ENCODE data around the gene PACSIN2.

The PACSIN2 gene

GRCh38 chr22:42878561-42879305 is 136.2 kb downstream of the PACSIN2 start:
- no peak for DNase-seq

DNA sequence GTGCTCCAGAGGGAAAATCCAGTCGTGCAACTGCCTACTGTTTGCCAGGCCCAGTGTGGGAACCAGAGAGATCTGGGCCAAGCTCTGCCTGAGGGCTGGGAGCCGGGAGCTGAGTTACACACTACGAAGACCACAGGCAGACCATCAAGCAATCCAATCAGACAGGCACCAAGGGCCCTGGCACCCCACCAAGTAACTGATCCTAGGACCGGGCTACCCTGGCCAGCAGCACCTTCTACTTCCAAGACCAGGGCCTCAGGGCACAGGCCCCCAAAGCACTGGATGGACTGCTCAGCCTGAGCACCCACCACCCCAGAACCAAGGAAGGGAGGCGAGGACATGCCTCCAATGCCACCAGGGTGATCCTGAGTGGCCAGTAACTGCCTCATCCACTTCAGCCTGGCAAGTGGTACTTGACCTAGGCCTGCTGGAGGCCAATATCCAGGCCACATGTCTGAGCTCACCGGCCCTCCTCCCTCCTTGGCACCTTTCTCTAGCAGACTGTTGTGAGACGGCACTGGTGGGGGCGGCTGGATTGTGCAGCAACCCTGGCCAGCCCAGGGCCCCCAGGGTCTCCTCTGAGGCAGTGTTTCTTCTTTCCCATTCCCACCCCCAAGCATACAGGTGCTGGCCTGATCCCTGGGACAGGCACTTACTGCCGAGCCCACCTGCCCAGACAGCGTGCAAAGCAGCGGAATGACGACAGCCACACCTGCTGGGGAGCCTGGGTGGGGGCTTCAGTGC is 137.2 kb downstream of the PACSIN2 start:
- no peak for DNase-seq

DNA sequence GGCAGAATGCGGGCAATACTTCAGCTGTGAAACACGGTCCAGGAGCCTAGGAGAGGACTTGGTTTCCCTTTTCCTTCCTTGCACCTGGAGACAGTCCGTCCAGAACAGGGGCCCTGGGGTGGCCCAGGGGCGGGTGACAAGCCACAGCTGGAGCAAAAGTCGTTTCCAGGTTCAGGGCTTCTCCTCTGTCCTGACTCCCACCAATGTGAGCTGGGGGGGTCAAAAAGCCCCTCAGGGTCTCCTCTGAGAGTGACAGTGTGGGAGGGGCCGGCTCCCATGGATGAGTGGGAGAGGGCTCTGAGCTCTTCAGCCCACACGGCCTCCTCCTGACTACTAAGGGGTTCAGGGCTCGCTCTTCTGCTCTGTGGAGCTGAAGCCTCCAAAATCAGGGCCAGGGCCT is 137.8 kb downstream of the PACSIN2 start:
- no peak for DNase-seq

- DNase-seq = no peak
Measured at GRCh38 chr22:42876041-42876440, 138.9 kb downstream of the PACSIN2 start.

DNA sequence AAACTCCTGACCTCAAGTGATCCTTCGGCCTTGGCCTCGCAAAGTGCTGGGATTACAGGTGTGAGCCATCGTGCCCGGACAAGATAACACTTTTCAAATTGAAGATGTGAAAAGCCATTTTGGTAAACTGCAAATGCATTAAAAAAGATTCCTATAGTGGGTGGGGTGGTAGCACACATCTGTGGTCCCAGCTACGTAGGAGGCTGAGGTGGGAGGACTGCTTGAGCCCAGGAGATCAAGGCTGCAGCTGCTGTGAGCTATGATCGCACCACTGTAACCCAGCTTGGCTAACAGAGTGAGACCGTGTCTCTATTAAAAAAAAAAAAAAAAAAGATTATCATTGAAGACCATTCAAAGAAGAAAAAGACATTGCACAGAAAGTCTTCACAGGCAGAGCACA is 140.9 kb downstream of the PACSIN2 start:
- DNase-seq = no peak

GRCh38 chr22:42873356-42873755 is 141.6 kb downstream of the PACSIN2 start:
- no peak for DNase-seq

GRCh38 chr22:42872821-42873220 is 142.1 kb downstream of the PACSIN2 start:
- DNase-seq = no peak

DNA sequence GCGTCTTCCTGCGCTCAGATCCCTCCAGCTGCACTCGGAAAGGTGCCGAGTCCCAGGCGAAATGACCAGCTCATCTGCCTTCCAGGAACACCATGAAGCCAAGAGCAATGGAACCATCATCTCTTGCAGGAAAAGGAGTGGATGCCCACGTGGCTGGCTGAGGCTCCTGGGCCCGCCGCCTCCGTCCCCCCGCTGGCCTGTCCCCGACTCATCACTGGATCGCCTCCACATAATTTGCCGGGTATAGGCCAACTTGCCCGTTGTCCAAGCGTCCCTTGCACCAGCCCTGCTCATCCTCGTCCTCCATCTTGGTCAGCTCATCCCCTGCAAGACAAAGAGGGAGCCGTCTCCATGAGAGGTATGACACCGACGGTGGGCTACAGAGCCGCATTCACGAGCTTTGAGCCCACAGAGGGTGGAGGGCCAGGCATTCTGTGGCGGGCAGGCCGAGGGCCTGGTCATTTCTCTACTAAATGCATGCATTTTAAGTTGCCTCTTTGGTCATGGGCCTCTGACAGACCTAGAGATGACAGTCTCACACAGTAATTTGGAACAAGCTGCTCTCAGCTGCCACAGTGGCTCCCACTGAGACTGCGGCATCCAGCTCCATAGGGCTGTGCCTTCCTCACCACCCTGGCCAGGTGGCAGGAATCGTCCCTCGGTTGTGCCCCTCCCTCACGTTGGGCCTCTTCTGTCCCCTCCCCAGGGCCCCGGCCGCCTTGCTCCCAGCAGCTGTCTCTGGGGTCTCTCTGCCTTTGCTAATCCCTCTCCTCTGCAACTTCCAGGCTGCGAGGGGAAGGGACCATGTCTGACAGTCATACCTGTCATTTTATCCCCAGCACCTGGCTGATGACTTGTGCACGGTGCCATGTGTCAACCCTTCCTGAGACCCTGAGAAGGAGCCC is 143.6 kb downstream of the PACSIN2 start:
- no peak for DNase-seq

DNA sequence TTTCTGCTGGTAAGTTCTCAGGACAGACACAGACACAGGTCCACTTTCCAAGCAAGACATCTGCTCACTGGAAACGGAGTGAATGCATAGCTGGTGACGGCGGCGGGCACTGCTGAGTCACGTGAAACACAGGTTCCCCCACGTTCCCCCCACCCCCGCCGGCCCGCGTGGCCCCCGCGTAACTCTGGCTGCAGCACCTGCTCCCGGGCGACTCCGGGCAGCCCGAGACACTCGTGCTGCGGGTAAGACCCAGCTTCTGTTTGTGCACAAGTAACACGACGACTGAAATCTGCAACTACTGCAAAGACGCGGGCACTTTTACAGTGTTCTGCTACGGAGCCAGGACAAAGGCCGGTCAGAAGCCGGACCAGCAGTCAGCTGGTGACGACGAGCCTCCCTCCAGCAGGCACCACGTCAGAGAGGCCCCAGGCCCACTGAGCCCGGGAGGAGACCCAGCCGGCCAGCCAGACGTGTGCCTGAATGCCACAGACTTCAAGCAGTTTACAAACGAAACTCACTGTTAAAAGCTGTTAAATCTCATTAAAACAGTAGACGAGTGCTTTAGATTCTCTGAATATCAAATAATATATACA is 145.0 kb downstream of the PACSIN2 start:
- DNase-seq = no peak

DNA sequence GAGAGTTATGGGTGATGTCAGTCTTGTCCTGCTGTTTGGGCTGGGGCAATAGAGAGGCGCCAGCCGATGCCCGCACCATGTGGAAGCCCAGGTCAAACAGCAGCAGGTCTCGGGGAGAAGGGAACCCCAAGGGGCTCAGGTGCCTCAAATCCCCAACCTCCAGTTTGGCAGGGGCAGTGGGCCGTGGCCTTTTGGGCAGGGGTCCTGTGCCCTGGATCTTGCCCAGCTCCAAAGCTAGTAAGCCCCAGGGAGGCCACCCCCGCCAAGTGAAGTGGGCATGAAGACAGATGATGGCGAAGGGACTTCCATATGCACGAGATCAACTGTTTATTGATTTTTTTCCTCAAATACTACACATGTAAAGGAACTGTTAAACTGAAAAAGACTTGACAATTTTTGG is 145.5 kb downstream of the PACSIN2 start:
- no peak for DNase-seq

DNA sequence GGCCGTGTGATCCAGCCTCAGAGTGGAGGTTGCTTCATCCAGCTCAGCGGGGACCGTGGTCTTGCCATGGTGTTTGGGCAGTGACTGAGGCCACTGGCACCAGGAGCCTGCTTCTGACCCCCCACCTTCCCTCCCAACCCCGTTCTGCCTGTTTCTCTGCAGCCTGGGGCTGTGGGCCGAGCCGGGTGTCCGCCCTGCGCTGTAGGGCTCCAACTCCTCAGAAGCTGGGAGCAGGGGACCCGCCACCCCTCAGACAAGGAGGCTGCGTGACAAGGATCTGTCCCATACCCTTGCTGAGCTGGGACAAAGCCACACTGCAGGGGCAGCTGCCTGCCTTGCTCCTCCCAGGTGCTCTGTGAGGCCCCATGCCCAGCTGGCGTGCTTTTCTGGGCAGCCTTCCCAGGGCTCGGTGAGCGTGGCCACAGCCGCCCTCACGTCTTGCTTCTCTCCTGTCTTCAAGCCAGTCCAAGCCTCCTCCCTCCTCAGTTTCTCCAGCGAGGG is 146.1 kb downstream of the PACSIN2 start:
- DNase-seq = no peak

DNA sequence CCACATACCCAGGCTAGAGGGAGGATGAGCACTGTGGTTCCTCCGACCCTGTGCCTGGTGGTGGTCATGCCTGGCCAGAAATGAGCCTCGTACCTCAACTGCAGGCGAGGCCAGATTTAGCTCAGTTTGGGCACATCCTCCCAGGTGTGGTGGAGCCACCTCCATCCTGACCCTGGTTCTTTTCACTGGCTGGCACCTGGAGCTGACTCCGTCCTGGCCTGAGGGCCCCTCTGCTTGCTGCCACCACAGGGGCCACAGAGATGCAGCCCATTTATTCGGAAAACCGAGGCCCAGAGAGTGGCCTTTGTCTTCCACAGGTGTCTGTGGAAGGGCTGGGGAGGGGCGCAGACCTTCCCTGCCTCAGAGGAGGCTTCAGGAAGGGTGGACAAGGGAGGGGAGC is 148.8 kb downstream of the PACSIN2 start:
- no peak for DNase-seq

GRCh38 chr22:42865536-42865935 is 149.4 kb downstream of the PACSIN2 start:
- DNase-seq = no peak

GRCh38 chr22:42863349-42863961 is 151.5 kb downstream of the PACSIN2 start:
- DNase-seq = no peak

DNA sequence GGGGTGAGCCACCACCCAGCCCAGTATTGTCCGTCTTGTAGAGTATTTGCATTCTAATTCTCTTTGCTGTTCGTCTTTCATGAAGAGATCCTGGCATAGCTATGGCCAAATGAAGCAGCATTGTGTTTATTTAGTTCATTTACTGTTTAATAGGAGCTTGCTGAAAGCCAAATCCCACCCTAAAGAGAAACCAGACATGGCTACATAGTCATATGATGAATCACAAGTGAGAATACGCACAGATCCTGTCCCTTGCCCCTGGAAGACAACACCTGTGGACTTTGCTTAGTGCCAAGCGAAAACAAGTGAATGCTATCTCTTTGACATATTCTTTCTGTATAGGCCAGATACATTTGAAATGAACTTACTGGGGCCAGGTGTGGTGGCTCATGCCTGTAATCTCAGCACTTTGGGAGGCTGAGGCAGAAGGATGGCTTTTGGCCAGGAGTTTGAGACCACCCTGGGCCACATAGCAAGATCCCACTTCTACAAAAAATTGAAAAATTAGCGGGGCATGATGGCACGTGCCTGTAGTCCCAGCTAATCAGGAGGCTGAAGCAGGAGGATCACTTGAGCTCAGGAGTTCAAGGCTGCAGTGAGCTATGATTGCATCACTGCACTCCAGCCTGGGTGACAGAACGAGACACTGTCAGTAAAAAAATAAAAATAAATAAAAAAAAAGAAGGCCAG is 152.8 kb downstream of the PACSIN2 start:
- DNase-seq = no peak

GRCh38 chr22:42860968-42861367 is 154.0 kb downstream of the PACSIN2 start:
- no peak for DNase-seq

DNA sequence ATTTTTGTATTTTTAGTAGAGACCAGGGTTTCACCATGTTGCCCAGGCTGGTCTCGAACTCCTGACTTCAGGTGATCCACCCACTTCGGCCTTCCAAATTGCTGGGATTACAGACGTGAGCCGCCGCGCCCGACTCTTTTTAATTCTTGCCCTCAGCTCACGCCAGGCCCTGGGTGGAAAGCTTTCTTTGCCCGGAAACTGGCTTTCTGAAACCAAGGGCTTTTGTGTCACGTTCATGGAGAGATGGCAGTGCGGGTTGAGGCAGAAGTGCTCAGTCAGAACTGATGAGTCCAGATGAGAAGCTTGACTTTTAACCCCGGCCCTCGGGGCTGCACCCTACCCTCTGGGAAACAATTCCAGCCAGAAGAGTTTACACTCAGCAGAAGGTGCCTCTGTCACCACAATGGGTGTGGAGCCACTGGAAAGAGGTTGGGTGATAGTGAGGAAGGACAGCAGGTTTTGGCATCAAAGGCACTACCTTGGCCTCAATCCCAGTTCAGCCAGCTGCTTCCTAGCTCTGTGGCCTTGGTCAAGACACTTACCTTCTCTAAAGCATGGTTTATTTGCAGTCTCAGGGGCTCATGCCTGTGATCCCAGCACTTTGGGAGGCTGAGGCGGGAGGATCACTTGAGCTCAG is 157.0 kb downstream of the PACSIN2 start:
- DNase-seq = no peak

DNA sequence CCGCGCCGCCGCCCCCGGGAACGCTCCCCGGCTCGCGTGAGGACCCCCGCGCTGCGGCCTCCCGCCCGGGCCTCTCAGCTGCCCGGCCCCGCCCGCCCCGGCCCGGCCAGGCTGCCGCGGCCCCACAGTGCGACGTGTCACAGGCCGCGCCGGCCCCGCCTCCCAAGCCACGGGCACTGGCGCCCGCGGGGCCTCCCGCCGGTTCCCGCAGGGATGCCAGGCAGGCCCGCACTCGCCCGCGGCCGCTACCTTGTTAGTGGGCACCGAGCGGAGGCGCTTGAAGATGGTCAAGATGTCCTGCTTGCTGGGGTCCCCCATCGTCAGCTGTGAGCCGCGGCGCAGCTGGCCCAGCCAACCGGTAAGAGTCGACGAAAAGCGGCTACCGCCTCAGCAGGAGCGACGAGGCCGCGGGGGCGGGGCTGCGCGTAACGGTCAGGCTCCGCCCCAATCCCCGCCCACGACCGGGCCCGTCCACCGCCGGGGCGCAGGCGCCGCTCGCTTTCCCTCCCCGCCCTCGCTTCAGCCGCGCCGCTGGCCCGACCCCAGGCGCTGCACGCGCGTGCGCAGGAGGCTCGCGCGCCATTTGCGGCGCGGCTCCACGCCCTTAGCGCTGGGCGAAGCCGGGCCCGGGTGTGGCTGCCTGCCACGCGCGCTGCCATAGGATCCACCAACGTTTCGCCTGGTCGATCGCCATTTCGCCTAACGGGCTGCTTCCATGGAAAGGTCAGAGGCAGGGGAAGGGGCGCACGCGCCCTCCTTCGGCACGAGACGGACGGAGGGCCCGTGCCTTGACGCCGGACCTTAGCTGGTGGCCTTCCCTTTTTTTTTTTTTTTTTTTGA is 157.9 kb downstream of the PACSIN2 start, which contains the start of gene ARFGAP3:
Gene ARFGAP3, minus strand, starts transcription at position 409 of the 840 bp plus-strand sequence. Its CDS starts 91 bp downstream, at position 318.
- DNase-seq = peak; percentile 12 to 92

DNA sequence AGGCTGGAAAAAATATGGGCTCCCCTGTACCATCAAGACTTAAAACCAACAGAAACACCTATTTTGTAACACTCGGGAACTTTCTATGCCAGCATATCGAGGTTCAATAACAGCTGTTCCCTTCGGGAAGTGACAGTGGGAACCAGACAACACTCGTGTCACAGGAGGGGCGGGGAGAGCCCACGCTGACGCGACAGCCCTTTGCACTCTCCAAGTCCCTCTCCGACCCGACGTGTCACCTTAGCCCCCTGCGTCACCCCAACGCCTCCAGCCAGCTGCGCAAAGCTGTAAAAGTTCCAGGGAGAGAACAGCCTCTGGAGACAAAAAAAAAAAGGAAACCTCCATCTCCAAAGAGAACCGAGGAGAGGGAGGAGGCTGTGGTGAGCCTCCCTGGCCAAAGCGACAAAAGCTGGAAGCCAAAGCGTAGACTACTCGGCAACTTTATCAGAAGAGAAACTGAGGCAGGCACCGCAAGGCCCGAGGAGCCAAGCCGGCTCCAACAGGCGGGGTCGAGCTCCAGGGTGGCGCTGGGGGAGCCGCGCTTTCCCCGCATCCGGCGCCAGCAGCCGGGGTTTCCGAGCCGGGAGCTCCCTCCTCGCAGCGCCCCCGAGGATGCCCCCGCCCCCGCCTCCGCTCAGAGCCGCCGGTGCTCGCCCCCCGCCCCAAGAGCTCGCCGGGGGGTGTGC is 158.6 kb downstream of the PACSIN2 start:
- peak in 1 of 2 experiments; percentile 62 for DNase-seq
